ENCODE measurements around the gene SAMD9.
"Not testable (repeated sequence)": the region's sequence is repeated elsewhere in the genome, so short reads cannot be mapped to it uniquely, and the experiment has no call there.

Gene SAMD9

DNA sequence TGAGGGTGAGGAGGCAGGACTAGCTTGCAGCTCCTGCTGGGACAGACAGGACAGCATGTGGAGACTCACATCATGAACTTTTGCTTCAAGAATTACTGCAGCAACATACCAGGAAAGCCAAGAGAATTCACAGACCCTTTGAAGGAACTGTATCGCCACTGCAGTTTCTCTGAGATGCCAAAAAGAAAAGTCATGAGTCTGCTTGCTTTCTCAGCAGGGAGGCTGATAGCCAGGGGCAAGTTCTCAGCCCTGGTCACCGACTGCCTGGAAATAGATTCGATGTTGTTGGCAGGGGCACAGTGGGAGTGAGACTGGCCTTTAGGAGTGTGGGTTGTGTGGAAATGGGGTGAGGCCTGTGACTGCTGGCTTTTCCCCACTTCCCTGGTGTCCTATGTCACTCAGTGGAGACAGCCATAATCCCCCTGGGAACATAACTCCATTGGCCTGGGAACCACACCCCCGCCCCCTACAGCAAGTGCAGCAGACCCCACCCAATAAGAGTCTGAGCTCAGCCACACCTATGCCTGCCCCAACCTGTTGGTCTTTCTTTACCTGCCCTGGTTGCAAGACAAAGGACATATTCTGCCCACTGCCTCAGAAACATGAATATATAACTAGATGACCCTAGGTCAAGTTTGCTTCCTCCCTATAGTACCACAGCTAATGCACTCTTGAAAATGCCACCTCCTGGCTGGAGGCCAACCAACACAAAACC, 1.6 kb upstream of the SAMD9 start:
- no peak overlapping the region for H3K27ac ChIP-seq
- TF ChIP-seq, protein P1, sequence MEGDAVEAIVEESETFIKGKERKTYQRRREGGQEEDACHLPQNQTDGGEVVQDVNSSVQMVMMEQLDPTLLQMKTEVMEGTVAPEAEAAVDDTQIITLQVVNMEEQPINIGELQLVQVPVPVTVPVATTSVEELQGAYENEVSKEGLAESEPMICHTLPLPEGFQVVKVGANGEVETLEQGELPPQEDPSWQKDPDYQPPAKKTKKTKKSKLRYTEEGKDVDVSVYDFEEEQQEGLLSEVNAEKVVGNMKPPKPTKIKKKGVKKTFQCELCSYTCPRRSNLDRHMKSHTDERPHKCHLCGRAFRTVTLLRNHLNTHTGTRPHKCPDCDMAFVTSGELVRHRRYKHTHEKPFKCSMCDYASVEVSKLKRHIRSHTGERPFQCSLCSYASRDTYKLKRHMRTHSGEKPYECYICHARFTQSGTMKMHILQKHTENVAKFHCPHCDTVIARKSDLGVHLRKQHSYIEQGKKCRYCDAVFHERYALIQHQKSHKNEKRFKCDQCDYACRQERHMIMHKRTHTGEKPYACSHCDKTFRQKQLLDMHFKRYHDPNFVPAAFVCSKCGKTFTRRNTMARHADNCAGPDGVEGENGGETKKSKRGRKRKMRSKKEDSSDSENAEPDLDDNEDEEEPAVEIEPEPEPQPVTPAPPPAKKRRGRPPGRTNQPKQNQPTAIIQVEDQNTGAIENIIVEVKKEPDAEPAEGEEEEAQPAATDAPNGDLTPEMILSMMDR (conservative IDR thresholded peaks at IDR 0.05): no peak

DNA sequence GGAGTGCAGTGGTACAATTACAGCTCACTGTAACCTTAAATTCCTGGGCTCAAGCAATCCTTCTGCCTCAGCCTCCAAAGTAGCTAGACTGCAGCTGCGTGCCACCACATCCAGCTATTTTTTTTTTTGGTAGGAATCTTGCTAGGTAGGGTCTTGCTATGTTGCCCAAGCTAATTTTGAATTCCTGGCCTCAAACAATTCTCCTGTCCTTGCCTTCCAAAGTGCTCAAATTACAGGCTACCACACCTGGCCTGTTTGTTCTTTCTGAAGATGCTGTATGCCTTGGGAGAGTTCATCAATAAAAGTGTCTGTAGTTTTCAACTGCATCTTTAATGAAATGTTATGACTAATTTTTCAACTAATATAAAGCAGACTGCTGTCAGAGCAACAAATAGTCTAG, 452 bp downstream of the SAMD9 start:
- TF ChIP-seq, protein P1 (conservative IDR thresholded peaks at IDR 0.05): no peak
- H3K27ac ChIP-seq: peak overlapping the region; percentile 50; the same call in 1 of the 2 replicates

DNA sequence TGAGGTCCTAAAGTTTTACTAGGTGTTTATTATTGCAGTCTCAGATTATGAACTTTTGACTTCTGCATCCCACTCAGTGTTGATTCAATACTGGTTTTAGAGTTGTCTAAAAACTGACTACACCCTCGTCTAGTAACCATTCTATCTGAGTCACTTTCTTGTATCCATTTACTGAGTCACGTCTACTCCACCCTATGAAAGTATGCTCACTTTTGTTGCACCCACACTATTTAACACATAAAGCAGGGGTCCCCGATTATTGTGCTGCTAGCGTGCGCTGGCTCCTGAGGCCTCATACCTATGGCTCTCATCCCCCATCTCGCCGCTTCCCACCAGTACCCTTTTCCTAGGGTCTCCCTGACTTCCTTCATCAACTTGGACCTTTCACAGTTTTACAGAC, 2.0 kb downstream of the SAMD9 start:
- H3K27ac ChIP-seq: no peak overlapping the region
- TF ChIP-seq, protein P1 (conservative IDR thresholded peaks at IDR 0.05): no peak

DNA sequence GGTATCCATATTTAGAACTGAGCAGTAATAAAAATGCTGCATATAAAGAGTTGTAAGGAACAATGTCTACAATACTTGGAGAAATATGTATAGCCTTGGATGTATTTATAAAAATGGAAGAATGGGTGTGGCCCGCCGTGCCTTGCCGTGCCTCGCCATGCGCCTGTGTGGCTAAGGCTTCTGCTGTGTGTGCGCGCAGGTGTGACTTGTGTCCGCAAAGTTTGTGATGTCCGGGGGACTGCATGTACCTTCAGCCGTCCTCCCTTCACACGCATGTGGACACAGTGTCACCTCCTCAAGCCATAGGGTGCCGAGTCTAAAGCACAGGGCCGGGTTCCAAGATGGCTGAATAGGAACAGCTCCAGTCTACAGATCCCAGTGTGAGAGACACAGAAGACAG, 9.8 kb downstream of the SAMD9 start:
- H3K27ac ChIP-seq: no peak overlapping the region
- TF ChIP-seq, protein P1 (conservative IDR thresholded peaks at IDR 0.05): no peak

DNA sequence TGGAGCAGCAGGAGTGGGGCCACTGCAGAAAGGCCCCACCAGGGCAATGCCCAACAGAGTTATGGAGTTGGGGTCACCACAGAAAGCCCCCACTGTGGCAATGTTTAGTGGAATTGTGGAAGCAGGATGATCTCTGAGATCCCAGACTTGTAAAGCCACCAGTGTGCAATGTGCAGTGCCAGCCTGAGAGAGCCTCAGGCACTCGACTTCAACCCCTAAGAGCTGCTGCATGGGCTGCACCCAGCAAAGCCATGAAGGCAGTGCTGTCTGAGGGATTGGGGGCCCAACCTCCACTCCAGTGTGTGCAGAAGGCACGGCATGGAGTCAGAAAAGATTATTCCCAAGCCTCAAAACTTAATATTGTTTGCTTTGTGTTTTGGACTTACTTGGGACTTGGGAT, 20.4 kb downstream of the SAMD9 start:
- no peak overlapping the region for H3K27ac ChIP-seq
- TF ChIP-seq, protein P1 (conservative IDR thresholded peaks at IDR 0.05): no peak

DNA sequence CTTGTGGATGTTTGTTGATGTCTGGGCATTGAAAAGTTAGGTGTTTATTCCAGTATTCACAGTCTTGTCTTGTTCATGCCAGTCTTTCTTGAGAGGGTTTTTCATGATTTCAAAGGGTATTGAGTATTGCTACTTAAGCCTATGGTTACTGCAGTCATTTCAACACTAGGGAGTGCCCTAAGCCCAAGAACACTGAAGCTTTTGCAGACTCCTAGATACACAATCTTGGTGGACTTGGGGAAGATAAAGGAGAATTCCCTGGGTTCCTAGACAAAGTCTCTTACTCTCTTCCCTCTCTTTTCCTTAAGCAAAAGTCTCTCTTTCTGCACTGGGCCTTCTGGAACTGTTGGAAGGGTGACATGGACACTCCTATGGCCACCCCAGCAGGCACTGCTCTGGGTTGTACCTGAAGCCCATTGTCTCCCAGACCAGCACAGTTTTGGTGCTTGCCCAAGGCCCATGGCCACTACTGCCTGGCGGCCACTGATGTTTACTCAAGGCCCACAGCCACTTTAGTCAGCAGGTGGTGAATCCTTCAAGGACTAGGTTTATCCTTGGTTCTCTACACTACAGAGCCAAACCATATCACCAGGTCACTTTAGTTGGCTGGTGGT, 24.9 kb downstream of the SAMD9 start:
- TF ChIP-seq, protein P1 (conservative IDR thresholded peaks at IDR 0.05): 0 out of 2 replicates have a peak, but pooled peaks have one; percentile 4
- no peak overlapping the region for H3K27ac ChIP-seq

DNA sequence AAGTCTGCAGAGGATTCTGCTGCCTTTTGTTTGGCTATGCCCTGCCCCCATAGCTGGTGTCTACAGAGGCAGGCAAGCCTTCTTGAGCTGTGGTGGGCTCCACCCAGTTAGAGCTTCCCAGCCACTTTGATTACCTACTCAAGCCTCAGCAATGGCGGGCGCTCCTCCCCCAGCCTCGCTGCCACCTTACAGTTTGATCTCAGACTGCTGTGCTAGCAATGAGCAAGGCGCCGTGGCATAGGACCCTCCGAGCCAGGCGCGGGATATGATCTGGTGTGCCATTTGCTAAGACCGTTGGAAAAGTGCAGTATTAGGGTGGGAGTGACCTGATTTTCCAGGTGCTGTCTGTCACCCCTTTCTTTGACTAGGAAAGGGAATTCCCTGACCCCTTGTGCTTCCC, 44.4 kb downstream of the SAMD9 start:
- H3K27ac ChIP-seq: not testable (repeated sequence)

DNA sequence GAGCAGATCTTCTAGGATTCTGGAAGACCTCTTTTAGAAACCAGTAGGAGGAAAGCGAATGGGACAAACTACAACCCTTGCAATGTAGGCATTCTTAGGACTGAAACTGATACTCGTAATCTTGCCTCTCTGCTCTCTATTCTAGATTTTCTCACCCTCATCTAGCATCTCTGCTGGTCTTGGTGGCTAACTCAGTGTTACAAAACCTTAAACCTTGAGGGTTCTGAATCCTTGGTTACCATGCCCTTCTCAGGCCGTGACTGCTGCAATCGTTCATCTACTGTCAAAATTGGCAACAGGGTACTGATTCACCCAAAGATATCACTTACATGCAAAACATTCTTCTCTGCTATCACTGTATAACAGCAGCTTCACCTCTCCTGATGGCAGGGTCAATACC, 55.2 kb downstream of the SAMD9 start:
- H3K27ac ChIP-seq: no peak overlapping the region
- TF ChIP-seq, protein P1 (conservative IDR thresholded peaks at IDR 0.05): no peak
